Ramos (cell line): ENCODE data around the gene MACROD2.

ENCODE experiments used
- in situ Hi-C: fragments of 300-500 bp; cut with MboI; formaldehyde crosslinking; loops from one replicate; pipeline ENCODE4 v1.14.3; 2022; ENCODE audit warnings: low sequenced_read_pairs; ENCODE audit not compliant: unreplicated experiment

Gene MACROD2

DNA sequence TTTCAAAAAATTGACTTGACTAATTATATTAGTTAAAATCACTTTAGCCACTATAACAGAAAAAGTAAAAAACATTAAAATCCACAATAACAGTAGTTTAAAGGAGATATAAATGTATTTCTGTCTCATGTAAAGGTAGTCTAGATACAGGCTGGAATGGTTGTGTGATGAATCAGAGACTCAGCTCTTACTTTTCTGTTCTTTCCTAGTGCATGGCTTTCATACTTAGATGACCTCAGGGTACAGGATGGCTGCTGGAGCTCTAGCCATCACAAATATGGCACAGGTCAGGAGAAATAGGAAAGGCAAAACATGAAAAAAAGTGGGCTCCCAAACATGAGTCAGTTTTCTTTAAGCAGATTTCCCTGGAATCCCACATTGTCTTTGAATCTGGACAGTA, 499.8 kb downstream of the MACROD2 start:
- in situ Hi-C loops = no loop called here

DNA sequence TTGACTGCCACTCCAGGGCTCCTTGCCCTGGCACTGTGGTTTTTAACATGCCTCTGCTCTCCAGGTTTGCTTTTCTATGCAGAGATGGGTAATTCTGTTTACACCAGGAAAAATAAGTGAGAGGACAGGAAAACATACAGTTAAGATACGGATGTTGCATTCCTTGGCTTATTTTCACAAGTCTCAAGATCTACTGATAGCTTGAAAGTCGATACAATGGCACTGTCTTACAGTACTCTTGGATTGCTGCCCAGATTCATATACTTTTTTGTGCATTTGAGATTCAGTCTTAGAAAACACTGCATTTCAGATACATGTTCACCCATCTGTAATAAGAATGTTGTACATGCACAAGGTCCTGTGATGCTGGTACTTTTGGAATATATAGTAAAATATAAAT, 501.7 kb downstream of the MACROD2 start:
- in situ Hi-C loops = no loop called here

DNA sequence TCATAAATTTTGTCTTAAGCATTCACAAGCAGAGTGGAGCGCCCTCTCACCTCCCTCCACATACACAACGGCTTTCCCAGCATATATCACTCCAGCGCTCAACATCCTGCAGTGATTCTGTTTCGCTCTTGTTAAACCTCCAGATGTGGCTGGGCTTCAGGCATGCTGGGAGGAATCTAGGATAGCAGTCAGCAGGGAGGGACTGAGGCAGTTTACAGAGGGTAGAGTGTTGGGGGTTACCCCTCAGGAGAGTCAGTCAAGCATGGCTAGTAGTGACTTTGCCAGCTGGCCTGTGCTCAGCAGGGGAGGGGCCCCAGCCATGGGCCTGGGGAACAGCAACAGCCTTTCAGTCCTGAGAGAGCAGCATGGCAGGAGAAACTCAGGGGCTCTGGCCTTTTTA, 503.5 kb downstream of the MACROD2 start:
- in situ Hi-C loops = no loop called here

DNA sequence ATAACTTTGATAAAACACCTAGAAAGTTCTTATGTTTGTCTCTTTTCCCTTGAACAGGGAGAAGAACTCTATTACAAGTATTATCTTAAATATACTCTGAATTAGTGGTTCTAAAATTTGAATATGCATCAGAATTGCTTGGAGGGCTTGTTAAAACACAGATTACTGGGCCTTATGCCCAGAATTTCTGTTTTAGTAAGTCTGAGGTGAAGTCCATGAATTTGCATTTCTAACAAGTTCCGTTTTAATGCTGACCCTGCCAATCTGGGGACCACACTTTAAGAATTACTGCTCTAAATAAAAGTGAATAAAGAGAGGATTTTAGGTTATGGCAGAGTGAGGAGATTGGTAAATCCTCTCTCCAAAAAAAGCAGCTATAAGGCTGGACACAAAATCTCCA, 510.2 kb downstream of the MACROD2 start:
- in situ Hi-C loops = no loop called here

DNA sequence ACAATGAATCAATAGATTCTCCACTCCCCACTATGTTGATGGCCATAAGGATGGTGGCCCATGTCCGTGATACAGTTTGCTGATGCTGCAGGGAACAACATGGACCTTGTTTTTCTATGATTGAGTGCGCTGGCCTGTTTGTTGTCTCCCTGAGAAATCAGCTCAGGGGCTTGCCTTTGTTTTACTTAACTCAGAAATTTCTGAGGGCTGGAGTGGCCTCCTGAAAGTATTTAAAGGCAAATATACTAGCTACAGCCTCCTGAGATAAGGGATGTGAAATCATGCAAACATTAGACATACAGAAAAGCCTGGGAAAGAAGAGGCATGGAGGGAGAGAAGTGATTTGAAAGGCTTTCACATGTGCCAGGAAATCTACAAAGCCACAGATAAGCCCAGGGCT, 512.4 kb downstream of the MACROD2 start:
- in situ Hi-C loops = no loop called here

DNA sequence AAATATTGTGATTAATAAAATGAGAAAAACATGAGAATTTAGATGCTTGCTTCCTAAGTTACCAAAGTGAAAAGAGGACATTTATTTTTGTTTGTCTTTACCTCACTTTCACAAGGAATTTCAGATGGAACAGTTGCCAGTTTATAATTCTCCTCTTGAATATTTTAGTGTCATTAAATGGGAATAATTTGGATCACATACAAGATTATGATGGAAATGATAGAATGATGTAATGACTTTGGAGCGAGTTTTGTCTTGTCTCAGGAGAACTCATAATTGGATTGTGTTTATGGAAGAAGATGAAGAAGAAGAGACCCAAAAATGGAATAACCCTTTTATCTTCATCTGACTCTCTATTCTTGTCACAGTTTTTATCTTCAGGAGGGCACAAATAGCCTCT, 515.0 kb downstream of the MACROD2 start:
- in situ Hi-C loops = no loop called here

DNA sequence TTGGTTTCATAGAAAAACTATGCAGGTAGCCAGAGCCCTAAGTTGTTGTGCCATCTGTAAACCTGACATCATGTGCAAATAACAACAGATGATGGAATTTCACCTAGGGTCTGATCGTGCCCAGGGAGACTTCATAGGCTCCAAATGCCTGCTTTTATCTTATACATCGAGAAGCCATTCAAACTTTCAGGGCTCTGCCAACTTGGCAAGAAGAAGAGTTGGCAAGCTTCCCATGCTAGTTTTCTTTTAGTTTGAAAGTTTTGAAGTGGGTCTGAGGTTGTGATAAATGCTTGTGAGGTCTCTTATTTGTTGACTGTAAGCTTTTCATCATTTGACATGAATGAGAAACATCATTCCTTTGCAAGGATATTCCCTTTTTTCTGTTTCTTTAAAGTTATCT, 517.5 kb downstream of the MACROD2 start:
- in situ Hi-C loops = no loop called here

DNA sequence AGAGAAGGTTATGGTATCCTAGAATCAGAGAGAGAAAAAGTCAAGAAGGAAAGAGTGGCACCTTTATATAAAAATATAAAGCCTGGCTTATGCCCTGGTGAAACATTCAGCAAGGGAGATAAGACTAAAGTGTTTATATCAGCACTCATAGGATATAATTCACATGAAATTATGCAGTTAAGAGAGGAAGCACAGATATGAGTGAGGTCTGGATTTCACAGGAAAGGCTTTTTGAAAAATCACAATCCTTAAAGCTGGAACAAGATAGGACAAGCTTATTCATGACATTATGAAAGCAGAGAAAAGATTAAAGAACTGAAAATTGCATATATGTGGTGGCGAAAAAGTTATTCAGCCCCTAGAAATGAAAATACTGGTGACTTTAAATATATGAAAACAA, 523.3 kb downstream of the MACROD2 start:
- in situ Hi-C loops = no loop called here

DNA sequence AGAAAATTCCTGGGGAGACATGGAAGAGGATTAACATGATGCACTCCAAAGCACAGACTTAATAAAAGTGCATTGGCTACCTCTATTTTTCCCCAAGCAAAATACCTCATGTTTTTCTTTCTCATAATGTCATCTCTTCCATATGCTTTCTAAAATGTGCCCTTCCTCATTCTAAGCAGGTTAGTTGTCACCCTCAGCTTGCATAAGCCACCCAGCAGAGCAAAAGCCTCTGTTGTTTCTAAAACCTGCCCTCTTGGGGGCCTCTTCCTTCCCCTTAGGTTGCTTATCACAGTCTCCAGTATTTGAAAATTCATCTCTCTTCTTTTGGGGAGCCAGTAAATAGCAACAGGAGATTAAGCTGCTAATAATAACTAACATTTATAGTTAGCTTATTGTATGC, 525.7 kb downstream of the MACROD2 start:
- in situ Hi-C loops = no loop called here

DNA sequence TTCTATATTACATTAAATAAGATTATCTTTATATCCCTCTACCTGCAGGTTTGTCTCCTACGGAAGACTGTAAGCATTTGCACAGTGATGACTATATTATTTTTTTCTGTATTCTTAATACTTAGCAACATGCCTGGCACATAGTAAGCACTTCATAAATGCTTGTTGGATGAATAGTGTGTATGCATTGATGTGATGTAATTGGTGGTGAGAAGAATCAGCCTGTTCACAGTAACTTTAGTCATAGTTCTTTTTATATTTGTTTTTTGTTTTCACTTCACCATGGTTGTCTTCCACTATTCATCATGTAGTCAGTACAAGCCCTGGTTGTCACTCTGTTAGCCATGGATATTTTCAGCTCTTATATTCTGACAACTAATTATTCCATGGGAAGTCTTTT, 526.1 kb downstream of the MACROD2 start:
- in situ Hi-C loops = no loop called here

DNA sequence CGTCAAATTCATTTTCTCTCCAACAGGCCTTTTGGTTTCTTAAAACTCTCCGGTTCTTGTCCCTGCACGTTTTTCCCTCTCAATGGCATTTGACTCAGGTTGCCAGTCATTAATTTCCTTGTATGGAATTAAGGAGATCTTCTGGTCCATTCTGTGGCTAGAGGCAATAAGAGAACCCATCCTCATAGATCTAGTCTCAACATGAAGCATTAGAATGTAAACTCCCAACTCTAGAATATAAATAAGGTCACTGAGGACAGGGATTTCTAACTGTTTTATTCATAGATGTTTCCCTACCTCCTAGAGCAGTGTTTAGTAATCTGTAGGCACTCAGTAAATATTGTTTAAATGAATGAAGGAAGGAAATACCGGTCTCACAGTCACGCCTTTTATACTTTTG, 527.3 kb downstream of the MACROD2 start:
- in situ Hi-C loops = no loop called here

DNA sequence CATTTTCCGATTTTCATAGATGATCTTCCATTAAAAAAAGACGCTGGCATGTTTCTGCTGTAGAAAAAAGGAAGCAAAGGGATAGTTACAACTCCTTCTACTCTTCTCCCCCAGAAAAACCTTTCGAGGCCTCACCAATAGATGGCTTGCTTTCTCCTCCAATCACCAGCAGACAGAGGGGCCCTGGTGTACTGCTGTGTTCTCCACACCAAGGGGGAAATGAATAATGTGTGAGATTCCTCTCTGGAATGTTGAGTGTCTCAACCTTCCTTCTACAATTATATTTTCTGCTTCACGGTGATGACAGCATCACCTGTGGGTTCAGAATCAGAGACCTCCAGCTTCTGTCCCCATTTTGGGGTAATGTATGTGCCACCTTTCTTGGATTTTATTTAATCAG, 527.8 kb downstream of the MACROD2 start:
- in situ Hi-C loops = no loop called here

DNA sequence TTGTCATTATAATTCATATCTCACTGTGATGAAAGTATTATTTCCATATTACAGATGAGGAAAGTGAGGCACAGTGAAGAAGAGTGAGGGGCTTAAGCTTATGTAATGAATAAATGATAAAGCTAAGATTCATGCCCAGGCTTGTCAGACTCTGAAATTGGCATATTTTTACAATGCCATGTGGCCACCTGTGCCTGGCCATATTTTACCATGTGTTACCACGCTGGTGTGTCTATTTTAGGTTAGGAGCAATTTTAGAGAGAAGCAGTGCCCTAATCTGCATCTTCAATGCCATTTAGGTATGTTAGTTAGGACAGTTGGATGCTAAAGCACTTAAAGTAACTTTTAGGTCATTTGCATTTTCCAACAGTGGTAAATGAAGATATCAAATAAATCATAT, 530.1 kb downstream of the MACROD2 start:
- in situ Hi-C loops = no loop called here

DNA sequence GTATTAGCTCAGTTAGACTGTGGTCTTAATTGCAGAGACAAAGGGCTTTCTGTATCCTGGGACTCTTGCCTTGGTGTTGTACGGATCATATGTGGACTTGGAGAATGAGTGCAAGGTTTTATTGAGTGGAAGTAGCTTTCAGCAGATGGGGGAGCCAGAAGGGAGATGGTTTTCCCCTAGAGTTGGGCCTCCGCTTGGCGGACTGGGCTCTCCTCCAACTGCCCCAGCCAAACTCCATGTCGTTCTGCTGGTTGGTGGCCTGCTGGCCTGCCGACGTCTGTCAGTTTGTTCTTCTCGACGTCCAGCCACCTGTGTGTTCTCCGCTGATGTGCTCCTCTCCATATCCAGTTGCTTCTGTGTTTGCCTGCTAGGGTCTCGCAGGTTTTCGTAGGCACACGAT, 531.6 kb downstream of the MACROD2 start:
- in situ Hi-C loops = no loop called here

DNA sequence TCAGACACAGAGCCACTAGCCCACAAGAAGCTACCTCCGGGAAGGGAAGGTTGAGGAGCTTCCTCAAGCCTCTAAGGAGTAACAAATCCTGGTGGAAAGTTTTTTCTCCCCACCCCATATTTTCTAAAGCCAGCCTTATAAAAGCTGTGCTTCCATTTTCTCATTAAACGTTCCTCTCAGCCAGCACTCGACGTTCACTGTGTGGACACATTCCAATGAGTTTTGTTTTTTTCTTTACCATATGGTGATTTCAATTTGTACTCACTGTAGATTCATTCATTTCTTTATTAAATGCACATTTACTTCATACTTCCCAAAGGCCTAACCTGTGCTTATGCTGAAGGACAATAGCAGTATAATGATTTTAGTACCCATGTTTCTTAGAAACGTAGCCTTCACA, 536.5 kb downstream of the MACROD2 start:
- in situ Hi-C loops = no loop called here

DNA sequence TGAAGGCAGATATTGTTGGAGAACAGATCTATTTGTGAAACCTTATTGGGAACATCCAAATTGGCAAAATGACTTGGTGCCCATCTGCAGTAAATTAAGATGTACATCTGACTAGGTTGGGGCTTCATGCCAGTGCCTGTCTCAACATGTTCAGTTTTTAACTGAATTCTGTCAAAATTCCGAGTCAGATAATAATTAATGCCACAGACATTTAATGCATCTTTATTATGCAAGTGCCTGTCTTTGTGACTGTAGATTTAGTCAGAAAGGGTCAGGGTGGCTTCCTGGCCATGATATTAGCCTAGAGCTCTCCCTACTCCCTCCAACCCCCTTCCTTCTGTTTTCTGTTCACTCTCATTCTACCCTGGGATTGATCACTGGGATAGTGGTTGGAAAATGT, 541.4 kb downstream of the MACROD2 start:
- in situ Hi-C loops = no loop called here

DNA sequence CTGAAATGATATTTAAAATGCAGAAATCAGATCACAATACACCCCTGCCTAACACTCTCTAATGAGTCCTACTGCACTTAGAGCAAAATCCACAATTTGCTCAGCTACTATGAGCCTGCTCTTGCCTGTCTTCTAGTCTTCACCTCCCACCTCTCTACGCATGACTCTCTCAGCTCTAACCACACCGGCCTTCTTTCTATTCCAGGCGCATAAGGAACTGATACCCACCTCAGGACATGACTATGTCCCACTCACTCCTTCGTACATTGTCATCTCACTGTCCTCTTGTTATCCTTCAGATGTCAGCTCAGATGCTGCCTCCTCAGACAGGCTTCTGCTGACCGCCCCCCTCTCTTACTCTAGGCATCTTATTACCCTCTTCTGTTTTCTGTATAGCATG, 543.1 kb downstream of the MACROD2 start:
- in situ Hi-C loops = no loop called here

DNA sequence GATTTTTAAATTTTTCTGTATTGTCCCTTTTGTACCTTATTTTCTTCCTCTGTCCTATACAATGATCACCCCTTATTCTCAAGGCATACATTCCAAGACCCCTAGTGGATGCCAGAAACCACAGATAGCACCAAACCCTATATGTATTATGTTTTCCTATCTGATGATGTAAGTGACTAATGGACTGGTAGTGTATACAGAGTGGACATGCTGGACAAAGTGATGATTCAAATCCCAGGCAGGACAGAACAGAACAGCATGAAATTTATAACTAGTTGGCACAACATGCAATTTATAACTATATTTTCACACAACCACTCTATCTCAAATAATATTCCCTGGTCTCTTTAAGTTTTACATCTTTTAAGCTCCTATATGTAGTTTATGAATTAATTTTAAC, 547.7 kb downstream of the MACROD2 start:
- in situ Hi-C loops = no loop called here

DNA sequence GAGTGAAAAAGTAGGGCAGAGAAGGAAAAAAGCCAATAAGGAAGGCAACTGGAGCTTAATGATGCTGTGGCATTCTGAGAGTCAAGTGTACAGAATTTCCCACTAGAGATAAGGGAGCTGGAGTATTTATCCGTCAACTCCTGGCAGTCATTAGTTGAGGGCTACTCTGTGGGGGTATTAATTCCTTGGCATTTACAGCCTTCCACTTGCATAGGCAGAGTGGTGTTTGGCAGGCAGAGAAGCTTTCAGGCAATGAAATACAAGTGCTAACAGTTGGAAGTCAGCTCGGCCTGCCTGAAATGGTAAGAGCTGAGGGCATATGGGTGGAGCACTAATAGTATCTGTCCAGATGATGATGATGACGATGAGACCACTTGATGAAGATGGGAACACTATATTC, 549.4 kb downstream of the MACROD2 start:
- in situ Hi-C loops = no loop called here

DNA sequence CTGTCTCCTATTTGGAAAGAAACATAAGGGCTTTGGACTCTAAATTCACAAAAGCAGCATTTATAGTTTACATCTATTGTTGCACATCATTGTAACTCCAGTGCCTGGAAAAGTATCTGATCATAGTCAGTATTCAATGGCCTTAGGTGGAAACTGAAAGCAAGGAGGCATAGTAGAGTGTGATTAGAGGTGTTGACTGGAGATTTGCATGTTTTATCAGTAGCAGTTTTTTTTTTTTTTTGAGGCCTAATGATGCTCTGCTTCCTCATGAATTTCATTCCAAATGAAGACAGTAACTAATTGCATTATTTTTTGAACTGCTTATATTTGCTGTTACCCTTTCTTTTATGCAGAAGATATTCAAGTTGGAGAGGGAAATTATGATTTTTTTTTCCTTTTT, 555.3 kb downstream of the MACROD2 start:
- in situ Hi-C loops = no loop called here

DNA sequence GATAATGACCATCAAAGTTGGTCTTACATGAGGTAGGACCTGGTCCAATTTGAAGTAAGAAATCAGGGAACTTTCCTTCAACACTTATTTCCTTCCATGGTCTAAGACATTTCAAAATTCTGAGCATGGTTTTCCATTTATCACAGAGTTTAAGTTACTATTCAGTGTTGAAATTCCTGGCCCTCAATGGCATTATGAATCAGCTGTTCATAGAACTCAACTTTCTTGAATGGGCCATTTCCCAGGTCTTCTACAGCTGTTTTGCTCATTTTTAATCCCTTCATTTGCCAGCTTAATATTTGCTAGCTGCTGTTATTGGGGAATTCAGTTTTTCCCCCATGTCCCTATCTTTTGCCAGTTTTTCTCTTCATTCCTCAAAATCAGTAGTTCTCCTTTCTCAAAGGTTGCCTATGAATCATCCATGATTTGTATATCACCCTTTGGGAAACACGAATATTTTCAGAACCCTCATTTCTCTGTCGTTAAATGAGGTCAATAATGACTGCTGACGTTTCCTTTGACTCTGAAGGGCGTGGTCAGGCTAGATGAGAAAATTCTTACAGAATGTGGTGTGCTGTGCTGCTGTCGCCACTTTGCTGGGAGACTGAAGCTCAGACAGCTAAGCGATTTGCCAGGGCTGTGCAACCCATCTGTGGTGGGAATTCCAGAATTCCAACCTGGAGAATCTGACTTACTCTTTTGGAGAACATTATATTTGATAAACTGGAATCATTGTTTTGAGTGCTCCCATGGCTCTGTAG, 558.6 kb downstream of the MACROD2 start:
- in situ Hi-C loops = no loop called here

DNA sequence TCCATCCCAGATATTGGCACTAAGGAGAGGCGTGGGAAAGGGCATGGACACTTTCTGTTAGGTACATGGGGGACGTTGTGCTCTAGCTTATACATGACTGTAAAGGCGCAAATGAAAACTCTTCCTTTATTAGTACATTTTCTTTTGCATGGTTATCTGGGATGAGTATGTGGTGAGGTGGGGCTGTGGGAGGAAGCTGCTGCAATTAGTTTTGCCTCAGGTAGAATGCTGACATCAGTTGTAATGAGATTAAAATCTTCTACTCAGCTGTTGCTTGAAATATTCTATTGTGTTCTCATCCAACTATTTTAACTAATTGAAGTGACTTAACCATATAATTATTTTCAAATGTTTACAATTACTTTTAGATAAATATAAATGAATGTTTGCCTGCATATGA, 560.4 kb downstream of the MACROD2 start:
- in situ Hi-C loops = no loop called here

DNA sequence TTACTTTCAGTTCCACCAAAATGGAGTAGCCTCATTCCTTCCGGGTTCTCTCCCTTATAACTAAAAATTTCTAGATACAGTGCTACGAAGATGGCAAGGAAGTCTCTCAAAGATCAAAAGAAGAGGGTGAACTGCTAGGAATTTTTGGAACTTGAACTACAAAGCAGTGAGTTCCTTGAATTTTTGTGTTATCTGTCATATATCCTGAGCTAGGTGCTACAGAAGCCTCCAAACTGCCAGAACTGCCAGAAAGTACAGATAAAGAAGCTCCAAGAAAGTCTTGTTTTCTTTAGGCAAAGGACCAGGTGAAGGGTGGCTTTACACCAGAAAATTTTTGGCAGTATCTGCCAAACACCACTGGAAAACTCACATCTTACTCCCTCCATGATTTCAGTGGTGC, 560.9 kb downstream of the MACROD2 start:
- in situ Hi-C loops = no loop called here
